SK-N-SH treated with all-trans-retinoic acid at 6 μM for 48 hours (cell line): ENCODE measurements around the gene TBATA.

Experiments used
- RARB ChIP-seq: fragments of 250-450 bp; sonication (Bioruptor Pico); IDR thresholded peaks from 2 replicates; pipeline ENCODE4 v1.8.0; 2021; ENCODE audit warnings: mild to moderate bottlenecking, moderate library complexity
- TOX ChIP-seq: fragments of 250-450 bp; sonication (Bioruptor Pico); IDR thresholded peaks from 2 replicates; pipeline ENCODE4 v1.8.0; 2021; ENCODE audit warnings: mild to moderate bottlenecking, moderate library complexity, borderline replicate concordance
- ZFP30 ChIP-seq: fragments of 450-650 bp; formaldehyde crosslinking; IDR thresholded peaks from 2 replicates; pipeline ENCODE4 v1.5.0; 2022; ENCODE audit warnings: mild to moderate bottlenecking, moderate library complexity

DNA sequence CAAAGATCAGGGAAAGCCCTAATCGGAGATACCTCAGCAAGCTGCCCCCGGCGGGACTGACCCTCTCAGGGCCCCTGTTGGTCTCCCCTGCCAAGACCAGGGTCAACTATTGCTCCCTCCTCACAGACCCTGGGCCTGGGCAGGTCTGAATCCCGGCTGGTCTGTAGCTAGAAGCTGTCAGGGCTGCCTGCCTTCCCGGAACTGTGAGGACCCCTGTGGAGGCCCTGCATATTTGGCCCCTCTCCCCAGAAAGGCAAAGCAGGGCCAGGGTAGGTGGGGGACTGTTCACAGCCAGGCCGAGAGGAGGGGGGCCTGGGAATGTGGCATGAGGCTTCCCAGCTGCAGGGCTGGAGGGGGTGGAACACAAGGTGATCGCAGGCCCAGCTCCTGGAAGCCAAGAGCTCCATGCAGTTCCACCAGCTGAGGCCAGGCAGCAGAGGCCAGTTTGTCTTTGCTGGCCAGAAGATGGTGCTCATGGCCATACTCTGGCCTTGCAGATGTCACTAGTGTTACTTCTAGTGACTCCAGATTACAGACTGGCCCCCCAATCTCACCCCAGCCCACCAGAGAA lies 24.1 kb downstream of the TBATA start:
- TF ChIP-seq TOX (CRISPR knock-in tag), result no peak
- TF ChIP-seq ZFP30 (CRISPR knock-in tag), result no peak
- no peak for TF ChIP-seq RARB (CRISPR knock-in tag)
